ENCODE measurements around the gene EPB42.

The EPB42 gene

DNA sequence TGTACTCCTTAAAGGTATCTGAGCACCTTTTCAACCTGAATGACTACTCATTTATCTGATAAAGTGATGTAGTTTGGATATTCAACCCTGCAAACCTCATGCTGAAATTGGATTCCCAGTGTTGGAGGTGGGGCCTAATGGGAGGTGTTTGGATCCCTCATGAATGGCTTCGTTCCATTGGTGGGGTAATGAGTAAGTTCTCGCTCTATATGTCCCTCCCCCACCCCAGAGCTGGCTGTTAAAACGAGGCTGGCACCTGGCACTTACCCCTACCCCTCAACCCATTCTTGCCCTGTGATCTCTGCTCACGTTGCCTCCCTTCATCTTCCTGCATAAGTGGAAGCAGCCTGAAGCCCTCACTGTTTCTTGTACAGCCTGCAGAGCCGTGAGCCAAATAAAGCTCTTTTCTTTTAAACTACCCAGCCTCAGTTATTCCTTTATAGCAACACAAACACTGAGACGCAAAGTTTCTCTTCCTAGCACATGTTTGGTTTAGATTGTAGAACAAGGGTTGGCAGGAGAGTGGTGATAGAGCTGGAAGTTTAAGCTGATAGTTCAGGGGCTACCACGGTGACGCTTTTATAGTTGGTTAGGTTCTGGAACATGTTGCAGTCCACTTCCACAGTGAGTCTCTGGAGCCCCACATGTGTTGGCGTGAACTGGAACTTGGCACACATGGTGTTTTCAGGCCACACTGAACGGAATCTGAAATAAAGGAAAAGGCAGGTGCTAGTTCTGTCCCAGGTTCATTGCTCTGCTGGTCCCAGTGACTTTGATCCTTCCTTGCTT is 23.9 kb downstream of the EPB42 start:
- H3K4me2 ChIP-seq (ENCODE audit: low read depth, low read length, poor library complexity, severe bottlenecking), result no peak overlapping the region
- no peaks in the 10 kb centered on the region for H4K20me1 ChIP-seq (ENCODE audit: low read depth, low read length)
- no peak overlapping the region for H2AFZ ChIP-seq (ENCODE audit: low read depth, low read length, severe bottlenecking)
- no peak for TF ChIP-seq EZH2phosphoT487 (conservative IDR thresholded peaks at IDR 0.05; ENCODE audit: low read length)
- TF ChIP-seq, protein P1, sequence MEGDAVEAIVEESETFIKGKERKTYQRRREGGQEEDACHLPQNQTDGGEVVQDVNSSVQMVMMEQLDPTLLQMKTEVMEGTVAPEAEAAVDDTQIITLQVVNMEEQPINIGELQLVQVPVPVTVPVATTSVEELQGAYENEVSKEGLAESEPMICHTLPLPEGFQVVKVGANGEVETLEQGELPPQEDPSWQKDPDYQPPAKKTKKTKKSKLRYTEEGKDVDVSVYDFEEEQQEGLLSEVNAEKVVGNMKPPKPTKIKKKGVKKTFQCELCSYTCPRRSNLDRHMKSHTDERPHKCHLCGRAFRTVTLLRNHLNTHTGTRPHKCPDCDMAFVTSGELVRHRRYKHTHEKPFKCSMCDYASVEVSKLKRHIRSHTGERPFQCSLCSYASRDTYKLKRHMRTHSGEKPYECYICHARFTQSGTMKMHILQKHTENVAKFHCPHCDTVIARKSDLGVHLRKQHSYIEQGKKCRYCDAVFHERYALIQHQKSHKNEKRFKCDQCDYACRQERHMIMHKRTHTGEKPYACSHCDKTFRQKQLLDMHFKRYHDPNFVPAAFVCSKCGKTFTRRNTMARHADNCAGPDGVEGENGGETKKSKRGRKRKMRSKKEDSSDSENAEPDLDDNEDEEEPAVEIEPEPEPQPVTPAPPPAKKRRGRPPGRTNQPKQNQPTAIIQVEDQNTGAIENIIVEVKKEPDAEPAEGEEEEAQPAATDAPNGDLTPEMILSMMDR (IDR thresholded peaks at IDR 0.05; ENCODE audit: insufficient read depth, low read length, poor library complexity, severe bottlenecking), result no peak
- H3K9me2 ChIP-seq (replicated peaks; ENCODE audit: insufficient read depth, low read length), result no peaks in the 10 kb centered on the region
- H3K36me3 ChIP-seq (ENCODE audit: low read length), result peaks cover 28% of the 10 kb centered on the region; the same call in 1 of the 2 replicates
- H3K9ac ChIP-seq (ENCODE audit: low read length), result no peak overlapping the region
- H3K79me2 ChIP-seq (ENCODE audit: insufficient read depth, low read length), result no peaks in the 10 kb centered on the region
- no peak overlapping the region for H3K27ac ChIP-seq (ENCODE audit: low read depth, low read length)
- H3K4me3 ChIP-seq (ENCODE audit: insufficient read depth, low read length, poor library complexity, severe bottlenecking), result no peak overlapping the region
- H3K9me3 ChIP-seq (ENCODE audit: insufficient read depth, low read length), result no peaks in the 10 kb centered on the region
- H3K27me3 ChIP-seq (ENCODE audit: low read length), result no peaks in the 10 kb centered on the region
- H3F3A ChIP-seq (ENCODE audit: insufficient read depth), result 0 out of 2 replicates have a peak, but pooled peaks cover 5% of the 10 kb centered on the region

DNA sequence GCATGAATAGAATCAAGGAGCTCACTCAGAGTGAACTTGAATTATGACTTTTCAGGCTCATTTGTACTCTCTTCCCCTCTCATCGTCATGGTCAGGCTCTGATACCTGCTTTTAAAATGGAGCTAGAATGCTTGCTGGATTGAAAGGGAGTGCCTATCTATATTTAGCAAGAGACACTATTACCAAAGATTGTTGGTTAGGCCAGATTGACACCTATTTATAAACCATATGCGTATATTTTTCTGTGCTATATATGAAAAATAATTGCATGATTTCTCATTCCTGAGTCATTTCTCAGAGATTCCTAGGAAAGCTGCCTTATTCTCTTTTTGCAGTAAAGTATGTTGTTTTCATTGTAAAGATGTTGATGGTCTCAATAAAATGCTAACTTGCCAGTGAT is 26.0 kb downstream of the EPB42 start:
- Histone ChIP-seq H3K79me2 (ENCODE audit: insufficient read depth, low read length) (no peaks in the 10 kb centered on the region), H3F3A (ENCODE audit: insufficient read depth) (0 out of 2 replicates have a peak, but pooled peaks cover 5% of the 10 kb centered on the region), H3K4me3 (ENCODE audit: insufficient read depth, low read length, poor library complexity, severe bottlenecking) (no peak overlapping the region), H2AFZ (ENCODE audit: low read depth, low read length, severe bottlenecking) (no peak overlapping the region), H3K36me3 (ENCODE audit: low read length) (peaks cover 34% of the 10 kb centered on the region; the same call in 1 of the 2 replicates), H4K20me1 (ENCODE audit: low read depth, low read length) (no peaks in the 10 kb centered on the region), H3K9ac (ENCODE audit: low read length) (no peak overlapping the region), H3K27me3 (ENCODE audit: low read length) (no peaks in the 10 kb centered on the region), H3K9me2 (replicated peaks; ENCODE audit: insufficient read depth, low read length) (no peaks in the 10 kb centered on the region), H3K27ac (ENCODE audit: low read depth, low read length) (no peak overlapping the region), H3K9me3 (ENCODE audit: insufficient read depth, low read length) (no peaks in the 10 kb centered on the region), H3K4me2 (ENCODE audit: low read depth, low read length, poor library complexity, severe bottlenecking) (no peak overlapping the region)
- TF ChIP-seq EZH2phosphoT487 (conservative IDR thresholded peaks at IDR 0.05; ENCODE audit: low read length), result no peak
- TF ChIP-seq, protein P1 (IDR thresholded peaks at IDR 0.05; ENCODE audit: insufficient read depth, low read length, poor library complexity, severe bottlenecking), result no peak

DNA sequence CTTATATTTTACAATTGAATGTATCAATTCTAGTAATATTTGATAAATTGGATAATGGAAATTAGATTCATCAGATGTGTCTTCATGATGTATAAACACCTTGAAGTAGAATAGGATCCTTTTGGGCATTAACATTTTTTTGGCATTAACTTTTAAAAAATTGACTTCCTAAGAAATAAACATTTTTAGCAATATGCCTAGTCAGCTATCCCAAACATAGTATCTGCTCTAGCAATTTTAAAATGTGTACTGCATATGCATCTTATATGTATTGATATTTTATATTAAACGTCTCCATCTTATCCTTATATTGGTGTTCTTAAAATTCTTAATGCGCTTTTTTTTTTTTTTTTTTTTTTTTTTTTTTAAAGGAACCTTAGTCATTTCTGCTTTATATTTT is 27.1 kb downstream of the EPB42 start:
- TF ChIP-seq, protein P1 (IDR thresholded peaks at IDR 0.05; ENCODE audit: insufficient read depth, low read length, poor library complexity, severe bottlenecking), result no peak
- TF ChIP-seq EZH2phosphoT487 (conservative IDR thresholded peaks at IDR 0.05; ENCODE audit: low read length), result no peak
- no peaks in the 10 kb centered on the region for H4K20me1 ChIP-seq (ENCODE audit: low read depth, low read length)
- no peaks in the 10 kb centered on the region for H3K9me2 ChIP-seq (replicated peaks; ENCODE audit: insufficient read depth, low read length)
- H3K9ac ChIP-seq (ENCODE audit: low read length), result no peak overlapping the region
- no peaks in the 10 kb centered on the region for H3K9me3 ChIP-seq (ENCODE audit: insufficient read depth, low read length)
- no peak overlapping the region for H2AFZ ChIP-seq (ENCODE audit: low read depth, low read length, severe bottlenecking)
- no peak overlapping the region for H3K4me3 ChIP-seq (ENCODE audit: insufficient read depth, low read length, poor library complexity, severe bottlenecking)
- peaks cover 34% of the 10 kb centered on the region; the same call in 1 of the 2 replicates for H3K36me3 ChIP-seq (ENCODE audit: low read length)
- no peak overlapping the region for H3K4me2 ChIP-seq (ENCODE audit: low read depth, low read length, poor library complexity, severe bottlenecking)
- no peak overlapping the region for H3K27ac ChIP-seq (ENCODE audit: low read depth, low read length)
- no peaks in the 10 kb centered on the region for H3K79me2 ChIP-seq (ENCODE audit: insufficient read depth, low read length)
- 0 out of 2 replicates have a peak, but pooled peaks cover 5% of the 10 kb centered on the region for H3F3A ChIP-seq (ENCODE audit: insufficient read depth)
- no peaks in the 10 kb centered on the region for H3K27me3 ChIP-seq (ENCODE audit: low read length)
